Ovary (tissue), 3 donors: ENCODE data around the gene HDHD5.

ENCODE experiments used
- EP300 ChIP-seq: sonication (generic); formaldehyde crosslinking; IDR thresholded peaks from one replicate; pipeline ENCODE4 v1.6.1; 2017; ENCODE audit warnings: antibody characterized with exemption
- POLR2A ChIP-seq: fragments of 450-650 bp; IDR thresholded peaks from one replicate; pipeline ENCODE4 v1.6.1; 2017; ENCODE audit warnings: antibody characterized with exemption, mild to moderate bottlenecking, moderate library complexity
- TF ChIP-seq, protein P1 (sequence below), 3 donors: fragments of 450-650 bp in 2 of 3; fragments of 200-600 bp in 1 of 3; IDR thresholded peaks; one replicate each; pipeline versions ENCODE4 v1.5.1 to v1.8.0; 2016 to 2022; ENCODE audit warnings: antibody characterized with exemption in 3 of 3, mild to moderate bottlenecking in 1 of 3
- donor health status: DM: no; HTN: no; CAD: no.

DNA sequence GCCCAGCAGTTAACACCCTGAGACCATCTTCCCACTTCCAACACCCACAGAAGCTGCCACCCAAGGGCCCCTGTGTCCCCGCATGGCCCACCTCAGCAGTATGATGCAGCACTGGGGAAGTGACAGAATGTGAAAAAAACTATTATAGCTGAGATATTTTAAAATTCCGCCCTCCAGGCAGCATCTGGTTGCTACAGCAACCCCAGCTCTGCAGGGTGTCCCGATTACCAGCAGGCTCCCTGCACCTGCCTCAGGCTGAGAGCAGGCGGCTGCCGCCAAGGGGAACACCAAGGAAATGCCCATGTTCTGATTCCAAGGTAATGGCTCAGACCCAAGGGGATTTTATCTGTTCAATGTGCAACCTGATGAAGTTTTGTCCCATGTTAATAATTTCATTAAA is 27.4 kb downstream of the HDHD5 start:
- TF ChIP-seq POLR2A (no peak), EP300 (no peak)
- TF ChIP-seq, protein P1, sequence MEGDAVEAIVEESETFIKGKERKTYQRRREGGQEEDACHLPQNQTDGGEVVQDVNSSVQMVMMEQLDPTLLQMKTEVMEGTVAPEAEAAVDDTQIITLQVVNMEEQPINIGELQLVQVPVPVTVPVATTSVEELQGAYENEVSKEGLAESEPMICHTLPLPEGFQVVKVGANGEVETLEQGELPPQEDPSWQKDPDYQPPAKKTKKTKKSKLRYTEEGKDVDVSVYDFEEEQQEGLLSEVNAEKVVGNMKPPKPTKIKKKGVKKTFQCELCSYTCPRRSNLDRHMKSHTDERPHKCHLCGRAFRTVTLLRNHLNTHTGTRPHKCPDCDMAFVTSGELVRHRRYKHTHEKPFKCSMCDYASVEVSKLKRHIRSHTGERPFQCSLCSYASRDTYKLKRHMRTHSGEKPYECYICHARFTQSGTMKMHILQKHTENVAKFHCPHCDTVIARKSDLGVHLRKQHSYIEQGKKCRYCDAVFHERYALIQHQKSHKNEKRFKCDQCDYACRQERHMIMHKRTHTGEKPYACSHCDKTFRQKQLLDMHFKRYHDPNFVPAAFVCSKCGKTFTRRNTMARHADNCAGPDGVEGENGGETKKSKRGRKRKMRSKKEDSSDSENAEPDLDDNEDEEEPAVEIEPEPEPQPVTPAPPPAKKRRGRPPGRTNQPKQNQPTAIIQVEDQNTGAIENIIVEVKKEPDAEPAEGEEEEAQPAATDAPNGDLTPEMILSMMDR (IDR thresholded peaks at IDR 0.05): no peak
